Fibroblast of pulmonary artery (primary cell): ENCODE data around the gene ACOT12.
A peak's percentile ranks its signal among the peaks of the same experiment; 100 is the strongest.

ENCODE experiments used
- DNase-seq: peaks from one replicate; pipeline ENCODE4 v3.0.0-alpha.2; 2010; ENCODE audit warnings: low read depth
- H3K4me3 ChIP-seq: replicated peaks from 2 replicates; pipeline ENCODE4 v1.5.1; 2011; ENCODE audit warnings: low read depth, mild to moderate bottlenecking, control low read depth, low read length, moderate library complexity
- CTCF ChIP-seq: IDR thresholded peaks from 2 replicates; pipeline ENCODE4 v1.5.1; 2011; ENCODE audit warnings: mild to moderate bottlenecking, control low read depth, low read length, inconsistent platforms; ENCODE audit errors: missing control alignments

The ACOT12 gene

DNA sequence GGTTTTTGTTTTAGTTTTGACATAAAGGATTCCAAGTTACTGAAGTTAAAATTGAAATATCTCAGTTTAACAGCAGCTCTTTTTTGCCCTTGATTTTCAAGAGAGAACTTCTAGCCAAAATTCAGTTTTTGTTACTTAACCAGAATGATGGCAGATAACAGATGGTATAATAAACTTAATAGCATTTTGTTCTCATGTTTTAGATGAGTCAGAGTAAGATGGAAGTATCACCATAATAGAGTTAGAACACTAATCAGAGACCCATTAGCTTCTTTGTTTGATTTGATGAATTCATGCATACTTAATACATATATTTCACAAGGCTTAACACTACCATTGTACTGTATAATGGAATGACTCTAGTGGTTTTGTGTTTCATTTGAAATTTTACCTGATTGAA is 80.7 kb downstream of the ACOT12 start:
- no peak for TF ChIP-seq CTCF
- H3K4me3 ChIP-seq, result no peak overlapping the region

DNA sequence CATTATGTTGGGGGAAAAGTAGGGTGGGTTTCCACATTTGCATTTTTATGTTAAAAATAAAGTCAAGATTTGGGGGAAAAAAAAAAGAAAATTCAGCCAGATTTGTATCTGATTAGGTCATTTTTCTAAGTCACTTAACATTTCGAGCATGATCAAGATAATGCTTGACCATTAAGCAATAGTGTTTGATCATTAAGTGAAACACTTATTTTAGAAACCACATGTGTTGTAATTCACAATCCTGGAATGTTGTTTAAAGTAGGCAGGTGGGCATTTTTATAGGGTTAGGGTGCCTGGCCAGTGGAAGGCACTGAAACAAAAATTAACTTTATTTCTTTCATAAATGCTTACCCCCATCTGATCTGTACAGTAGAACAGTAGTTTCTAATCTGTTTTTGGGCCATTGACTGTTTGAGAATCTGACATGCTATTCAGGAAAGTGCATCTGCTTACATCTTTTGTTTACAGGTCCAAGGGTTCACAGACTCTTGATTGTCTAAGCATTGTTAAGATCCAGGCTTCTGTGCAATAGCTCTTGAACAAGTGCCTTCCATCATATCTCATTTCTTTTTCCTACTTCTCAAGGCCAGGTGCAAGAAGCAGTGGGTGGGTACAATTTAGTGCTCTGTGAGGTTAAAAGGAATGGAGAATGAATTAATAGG is 83.4 kb downstream of the ACOT12 start:
- no peak for DNase-seq
- H3K4me3 ChIP-seq, result no peak overlapping the region
- no peak for TF ChIP-seq CTCF

More for the DNA sequence above, 80.7 kb downstream of the ACOT12 start:
- no peak for DNase-seq

GRCh38 chr5:81308836-81309235 is 85.1 kb downstream of the ACOT12 start:
- DNase-seq, result no peak
- TF ChIP-seq CTCF, result no peak

DNA sequence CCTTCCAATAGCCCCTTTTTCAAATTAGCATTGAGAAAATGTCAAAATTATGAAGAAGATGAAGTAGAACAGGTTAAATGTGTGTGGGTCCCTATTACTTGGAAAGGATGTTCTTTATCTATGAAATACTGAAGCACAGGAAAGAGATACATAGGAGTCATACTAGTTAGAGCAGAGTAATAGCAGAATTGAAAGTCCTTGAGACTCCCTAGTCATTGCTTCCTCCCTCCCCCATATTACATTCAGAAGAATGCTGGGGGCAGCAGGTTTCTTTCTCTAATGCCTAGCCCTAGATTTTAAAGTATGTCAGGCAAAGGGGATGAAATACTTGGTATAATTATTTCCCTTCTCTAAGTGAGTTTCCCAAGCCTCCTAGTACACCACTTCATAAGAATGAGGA is 88.1 kb downstream of the ACOT12 start:
- H3K4me3 ChIP-seq, result no peak overlapping the region
- TF ChIP-seq CTCF, result no peak
- no peak for DNase-seq

More at GRCh38 chr5:81308836-81309235, 85.1 kb downstream of the ACOT12 start:
- H3K4me3 ChIP-seq, result no peak overlapping the region

DNA sequence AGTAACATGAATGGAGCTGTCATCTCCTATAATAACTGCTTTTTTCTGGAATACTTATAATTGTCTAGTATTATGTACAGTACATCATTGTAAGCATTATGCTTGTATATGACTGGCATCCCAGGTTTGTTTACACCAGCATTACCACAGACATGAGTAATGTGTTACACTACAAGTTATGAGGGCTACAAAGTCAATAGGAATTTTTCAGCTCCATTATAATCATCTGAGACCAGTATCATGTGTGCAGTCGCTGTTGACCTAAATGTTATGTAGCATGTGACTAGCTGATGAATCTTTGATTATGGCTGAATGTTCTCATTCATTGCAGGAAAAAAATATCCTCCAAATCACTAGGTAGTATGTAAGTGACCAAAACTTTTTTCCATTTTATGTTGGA is 90.4 kb downstream of the ACOT12 start:
- peak; percentile 35 for DNase-seq
- TF ChIP-seq CTCF, result no peak
- no peak overlapping the region for H3K4me3 ChIP-seq

GRCh38 chr5:81302596-81302995 is 91.3 kb downstream of the ACOT12 start:
- DNase-seq, result no peak
- H3K4me3 ChIP-seq, result peak overlapping the region; percentile 94
- TF ChIP-seq CTCF, result no peak
